GM23338 (cell line): ENCODE results near the gene NHSL1. TPM values are rescaled to one million over a fixed set of nuclear protein-coding genes. Genes with fewer than 3 reads are reported as not detected.

ENCODE experiments used
- ATAC-seq: fragments of 200-7000 bp; cut with Tn5 transposase; 3 replicates; pipeline ENCODE4 v1.9.1; 2020
- DNase-seq: peaks from one replicate; pipeline ENCODE4 v3.0.0-alpha.2; 2015; ENCODE audit warnings: low spot score
- H2AFZ ChIP-seq: fragments of 200-600 bp; sonication (generic); 2 replicates; pipeline ENCODE4 v1.8.0; 2016; ENCODE audit warnings: antibody characterized with exemption, mild to moderate bottlenecking, moderate library complexity
- H3F3A ChIP-seq: fragments of 200-600 bp; sonication (generic); replicated peaks from 2 replicates; pipeline ENCODE4 v1.8.0; 2017; ENCODE audit warnings: antibody characterized with exemption, mixed run types, low read depth
- H3K27ac ChIP-seq: fragments of 200-600 bp; sonication (generic); 2 replicates; pipeline ENCODE4 v1.6.1; 2016; ENCODE audit warnings: low read depth
- H3K27me3 ChIP-seq: fragments of 200-600 bp; sonication (generic); 2 replicates; pipeline ENCODE4 v1.8.0; 2016; ENCODE audit warnings: mild to moderate bottlenecking, mixed run types, moderate library complexity; ENCODE audit not compliant: insufficient read depth
- H3K36me3 ChIP-seq: fragments of 200-600 bp; sonication (generic); 2 replicates; pipeline ENCODE4 v1.8.0; 2016; ENCODE audit warnings: mild to moderate bottlenecking; ENCODE audit not compliant: insufficient read depth
- H3K4me1 ChIP-seq: fragments of 200-600 bp; sonication (generic); 2 replicates; pipeline ENCODE4 v1.8.0; 2016; ENCODE audit warnings: mild to moderate bottlenecking, moderate library complexity; ENCODE audit not compliant: insufficient read depth
- H3K4me2 ChIP-seq: fragments of 200-600 bp; sonication (generic); 2 replicates; pipeline ENCODE4 v1.7.1; 2017; ENCODE audit warnings: mixed run types
- H3K4me3 ChIP-seq: fragments of 200-600 bp; sonication (generic); 2 replicates; pipeline ENCODE4 v1.6.1; 2016; ENCODE audit warnings: mixed run types
- H3K79me2 ChIP-seq: fragments of 200-600 bp; sonication (generic); replicated peaks from 2 replicates; pipeline ENCODE4 v1.8.0; 2017; ENCODE audit warnings: mild to moderate bottlenecking; ENCODE audit not compliant: insufficient read depth
- H3K9me2 ChIP-seq: fragments of 200-600 bp; sonication (generic); 2 replicates; pipeline ENCODE4 v1.8.0; 2017; ENCODE audit not compliant: insufficient read depth
- H4K20me1 ChIP-seq: fragments of 200-600 bp; sonication (generic); replicated peaks from 2 replicates; pipeline ENCODE4 v1.8.0; 2017; ENCODE audit warnings: mild to moderate bottlenecking; ENCODE audit not compliant: insufficient read depth
- H3K27ac Mint-ChIP-seq: 2 replicates; pipeline ENCODE4 v1.8.0; 2020; ENCODE audit warnings: inconsistent platforms, mild to moderate bottlenecking, moderate library complexity, mixed read lengths
- H3K27me3 Mint-ChIP-seq: 3 replicates; pipeline ENCODE4 v1.8.0; 2022; ENCODE audit warnings: low read depth, mild to moderate bottlenecking, moderate library complexity, mixed read lengths, inconsistent platforms; ENCODE audit not compliant: insufficient read depth, poor library complexity
- H3K36me3 Mint-ChIP-seq: 3 replicates; pipeline ENCODE4 v1.8.0; 2021; ENCODE audit warnings: low read depth, mild to moderate bottlenecking, inconsistent platforms, moderate library complexity, mixed read lengths
- H3K4me1 Mint-ChIP-seq: 3 replicates; pipeline ENCODE4 v1.8.0; 2020; ENCODE audit warnings: mild to moderate bottlenecking, inconsistent platforms, mixed read lengths
- H3K4me3 Mint-ChIP-seq: 3 replicates; pipeline ENCODE4 v1.8.0; 2021; ENCODE audit warnings: moderate library complexity, mild to moderate bottlenecking, inconsistent platforms, mixed read lengths
- H3K9me3 Mint-ChIP-seq: 3 replicates; pipeline ENCODE4 v1.8.0; 2020; ENCODE audit warnings: moderate library complexity, mild to moderate bottlenecking, inconsistent platforms, mixed read lengths
- CREB1 ChIP-seq: fragments of 250-450 bp; sonication (Bioruptor Pico); IDR thresholded peaks from 2 replicates; pipeline ENCODE4 v1.5.0; 2020; ENCODE audit warnings: low read depth, mild to moderate bottlenecking, moderate library complexity
- CTCF ChIP-seq, 2 experiments: fragments of 200-600 bp in 1 of 2; sonication (generic) in 1 of 2; conservative IDR thresholded peaks; 2 replicates each; pipeline versions ENCODE4 v1.5.1 to v1.6.1; 2016 to 2017; ENCODE audit warnings: antibody characterized with exemption in 2 of 2, low read depth in 2 of 2, mild to moderate bottlenecking in 2 of 2, moderate library complexity in 1 of 2
- ETS1 ChIP-seq: IDR thresholded peaks from 2 replicates; pipeline ENCODE4 v1.6.1; 2016; ENCODE audit warnings: antibody characterized with exemption
- EZH2 ChIP-seq: fragments of 200-600 bp; sonication (generic); IDR thresholded peaks from one replicate; pipeline ENCODE4 v1.8.0; 2017; ENCODE audit warnings: antibody characterized with exemption, mild to moderate bottlenecking, low read depth; ENCODE audit not compliant: unreplicated experiment
- EZH2phosphoT487 ChIP-seq: fragments of 200-600 bp; sonication (generic); IDR thresholded peaks from one replicate; pipeline ENCODE4 v1.8.1; 2018; ENCODE audit warnings: antibody characterized with exemption; ENCODE audit not compliant: unreplicated experiment
- JUNB ChIP-seq: IDR thresholded peaks from one replicate; pipeline ENCODE4 v1.6.1; 2016; ENCODE audit warnings: antibody characterized with exemption; ENCODE audit not compliant: unreplicated experiment
- NANOG ChIP-seq: IDR thresholded peaks from 2 replicates; pipeline ENCODE4 v1.6.1; 2016; ENCODE audit warnings: antibody characterized with exemption, borderline replicate concordance
- POLR2AphosphoS5 ChIP-seq: IDR thresholded peaks from 2 replicates; pipeline ENCODE4 v1.6.1; 2016; ENCODE audit warnings: antibody characterized with exemption, low read depth
- REST ChIP-seq: IDR thresholded peaks from one replicate; pipeline ENCODE4 v1.6.1; 2018; ENCODE audit warnings: antibody characterized with exemption; ENCODE audit not compliant: unreplicated experiment
- STAT1 ChIP-seq: IDR thresholded peaks from one replicate; pipeline ENCODE4 v1.6.1; 2016; ENCODE audit warnings: antibody characterized with exemption; ENCODE audit not compliant: unreplicated experiment
- ZNF114 ChIP-seq: fragments of 250-450 bp; sonication (Bioruptor Pico); IDR thresholded peaks from 2 replicates; pipeline ENCODE4 v1.5.0; 2020; ENCODE audit warnings: mild to moderate bottlenecking, moderate library complexity
- ZNF331 ChIP-seq: fragments of 250-450 bp; sonication (Bioruptor Pico); IDR thresholded peaks from 2 replicates; pipeline ENCODE4 v1.5.0; 2020; ENCODE audit warnings: low read depth, mild to moderate bottlenecking, moderate library complexity
- ZNF462 ChIP-seq: fragments of 250-450 bp; sonication (Bioruptor Pico); IDR thresholded peaks from 2 replicates; pipeline ENCODE4 v1.5.0; 2020; ENCODE audit warnings: mild to moderate bottlenecking, moderate library complexity
- polyA plus RNA-seq: library from polyadenylated mRNA; unstranded; fragments of >200 nt; fragmentation: Nextera tagmentation; extraction: Ambion mirVana; gene quantifications from 2 replicates; pipeline ENCODE4 v1.2.1, GENCODE V29; 2016
- total RNA-seq: library from RNA; depleted of rRNA; stranded (reverse); fragments of >200 nt; shearing (Covaris generic); gene quantifications from 2 replicates; pipeline ENCODE4 v1.2.3, GENCODE V29; 2014

NHSL1 gene
- total and polyA plus RNA-seq, 2 experiments from 2014 or later: 11.2 to 24.5 TPM

- Mint-ChIP-seq H3K9me3 (no peaks in the 10 kb centered on the region), H3K27me3 (peaks cover 2% of the 10 kb centered on the region), H3K4me3 (no peak overlapping the region), H3K36me3 (peaks cover 20% of the 10 kb centered on the region), H3K27ac (peak overlapping the region; percentile 4; the same call in 1 of the 2 replicates), H3K4me1 (peaks cover 6% of the 10 kb centered on the region)
- H3K27me3 ChIP-seq: no peaks in the 10 kb centered on the region
- H3K9me2 ChIP-seq: no peaks in the 10 kb centered on the region; the same call in 1 of the 2 replicates
- no peak overlapping the region for H3K27ac ChIP-seq
- no peak overlapping the region for H3K4me2 ChIP-seq
- ATAC-seq: no peak
- H2AFZ ChIP-seq: no peak overlapping the region
- no peaks in the 10 kb centered on the region for H3K36me3 ChIP-seq
- no peaks in the 10 kb centered on the region for H4K20me1 ChIP-seq
- no peak overlapping the region for H3K4me3 ChIP-seq
- DNase-seq: no peak
- 0 out of 2 replicates have a peak, but pooled peaks cover 7% of the 10 kb centered on the region for H3K4me1 ChIP-seq
- TF ChIP-seq NANOG (no peak), ZNF331 (CRISPR knock-in tag) (no peak), CREB1 (CRISPR knock-in tag) (no peak), ETS1 (no peak), EZH2 (no peak), ZNF462 (CRISPR knock-in tag) (no peak), CTCF (conservative IDR thresholded peaks at IDR 0.05; ENCODE audit: low read depth in 2 of 2) (no peak), JUNB (no peak), ZNF114 (CRISPR knock-in tag) (no peak), POLR2AphosphoS5 (no peak), EZH2phosphoT487 (no peak), REST (no peak), STAT1 (no peak)
- H3F3A ChIP-seq: no peaks in the 10 kb centered on the region
- H3K79me2 ChIP-seq: no peaks in the 10 kb centered on the region
Measured at GRCh38 chr6:138461647-138462046, 37.6 kb downstream of the NHSL1 start.
